GM23338 (cell line): ENCODE results near the gene MUS81. TPM values are rescaled to one million over a fixed set of nuclear protein-coding genes. Genes with fewer than 3 reads are reported as not detected.

ENCODE experiments used
- ATAC-seq: fragments of 200-7000 bp; cut with Tn5 transposase; 3 replicates; pipeline ENCODE4 v1.9.1; 2020
- DNase-seq: peaks from one replicate; pipeline ENCODE4 v3.0.0-alpha.2; 2015; ENCODE audit warnings: low spot score
- H2AFZ ChIP-seq: fragments of 200-600 bp; sonication (generic); 2 replicates; pipeline ENCODE4 v1.8.0; 2016; ENCODE audit warnings: antibody characterized with exemption, mild to moderate bottlenecking, moderate library complexity
- H3F3A ChIP-seq: fragments of 200-600 bp; sonication (generic); replicated peaks from 2 replicates; pipeline ENCODE4 v1.8.0; 2017; ENCODE audit warnings: antibody characterized with exemption, mixed run types, low read depth
- H3K27ac ChIP-seq: fragments of 200-600 bp; sonication (generic); 2 replicates; pipeline ENCODE4 v1.6.1; 2016; ENCODE audit warnings: low read depth
- H3K27me3 ChIP-seq: fragments of 200-600 bp; sonication (generic); 2 replicates; pipeline ENCODE4 v1.8.0; 2016; ENCODE audit warnings: mild to moderate bottlenecking, mixed run types, moderate library complexity; ENCODE audit not compliant: insufficient read depth
- H3K36me3 ChIP-seq: fragments of 200-600 bp; sonication (generic); 2 replicates; pipeline ENCODE4 v1.8.0; 2016; ENCODE audit warnings: mild to moderate bottlenecking; ENCODE audit not compliant: insufficient read depth
- H3K4me1 ChIP-seq: fragments of 200-600 bp; sonication (generic); 2 replicates; pipeline ENCODE4 v1.8.0; 2016; ENCODE audit warnings: mild to moderate bottlenecking, moderate library complexity; ENCODE audit not compliant: insufficient read depth
- H3K4me2 ChIP-seq: fragments of 200-600 bp; sonication (generic); 2 replicates; pipeline ENCODE4 v1.7.1; 2017; ENCODE audit warnings: mixed run types
- H3K4me3 ChIP-seq: fragments of 200-600 bp; sonication (generic); 2 replicates; pipeline ENCODE4 v1.6.1; 2016; ENCODE audit warnings: mixed run types
- H3K79me2 ChIP-seq: fragments of 200-600 bp; sonication (generic); replicated peaks from 2 replicates; pipeline ENCODE4 v1.8.0; 2017; ENCODE audit warnings: mild to moderate bottlenecking; ENCODE audit not compliant: insufficient read depth
- H3K9me2 ChIP-seq: fragments of 200-600 bp; sonication (generic); 2 replicates; pipeline ENCODE4 v1.8.0; 2017; ENCODE audit not compliant: insufficient read depth
- H4K20me1 ChIP-seq: fragments of 200-600 bp; sonication (generic); replicated peaks from 2 replicates; pipeline ENCODE4 v1.8.0; 2017; ENCODE audit warnings: mild to moderate bottlenecking; ENCODE audit not compliant: insufficient read depth
- H3K27ac Mint-ChIP-seq: 2 replicates; pipeline ENCODE4 v1.8.0; 2020; ENCODE audit warnings: inconsistent platforms, mild to moderate bottlenecking, moderate library complexity, mixed read lengths
- H3K27me3 Mint-ChIP-seq: 3 replicates; pipeline ENCODE4 v1.8.0; 2022; ENCODE audit warnings: low read depth, mild to moderate bottlenecking, moderate library complexity, mixed read lengths, inconsistent platforms; ENCODE audit not compliant: insufficient read depth, poor library complexity
- H3K36me3 Mint-ChIP-seq: 3 replicates; pipeline ENCODE4 v1.8.0; 2021; ENCODE audit warnings: low read depth, mild to moderate bottlenecking, inconsistent platforms, moderate library complexity, mixed read lengths
- H3K4me1 Mint-ChIP-seq: 3 replicates; pipeline ENCODE4 v1.8.0; 2020; ENCODE audit warnings: mild to moderate bottlenecking, inconsistent platforms, mixed read lengths
- H3K4me3 Mint-ChIP-seq: 3 replicates; pipeline ENCODE4 v1.8.0; 2021; ENCODE audit warnings: moderate library complexity, mild to moderate bottlenecking, inconsistent platforms, mixed read lengths
- H3K9me3 Mint-ChIP-seq: 3 replicates; pipeline ENCODE4 v1.8.0; 2020; ENCODE audit warnings: moderate library complexity, mild to moderate bottlenecking, inconsistent platforms, mixed read lengths
- CREB1 ChIP-seq: fragments of 250-450 bp; sonication (Bioruptor Pico); IDR thresholded peaks from 2 replicates; pipeline ENCODE4 v1.5.0; 2020; ENCODE audit warnings: low read depth, mild to moderate bottlenecking, moderate library complexity
- CTCF ChIP-seq, 2 experiments: fragments of 200-600 bp in 1 of 2; sonication (generic) in 1 of 2; conservative IDR thresholded peaks; 2 replicates each; pipeline versions ENCODE4 v1.5.1 to v1.6.1; 2016 to 2017; ENCODE audit warnings: antibody characterized with exemption in 2 of 2, low read depth in 2 of 2, mild to moderate bottlenecking in 2 of 2, moderate library complexity in 1 of 2
- ETS1 ChIP-seq: IDR thresholded peaks from 2 replicates; pipeline ENCODE4 v1.6.1; 2016; ENCODE audit warnings: antibody characterized with exemption
- EZH2 ChIP-seq: fragments of 200-600 bp; sonication (generic); IDR thresholded peaks from one replicate; pipeline ENCODE4 v1.8.0; 2017; ENCODE audit warnings: antibody characterized with exemption, mild to moderate bottlenecking, low read depth; ENCODE audit not compliant: unreplicated experiment
- EZH2phosphoT487 ChIP-seq: fragments of 200-600 bp; sonication (generic); IDR thresholded peaks from one replicate; pipeline ENCODE4 v1.8.1; 2018; ENCODE audit warnings: antibody characterized with exemption; ENCODE audit not compliant: unreplicated experiment
- JUNB ChIP-seq: IDR thresholded peaks from one replicate; pipeline ENCODE4 v1.6.1; 2016; ENCODE audit warnings: antibody characterized with exemption; ENCODE audit not compliant: unreplicated experiment
- NANOG ChIP-seq: IDR thresholded peaks from 2 replicates; pipeline ENCODE4 v1.6.1; 2016; ENCODE audit warnings: antibody characterized with exemption, borderline replicate concordance
- STAT1 ChIP-seq: IDR thresholded peaks from one replicate; pipeline ENCODE4 v1.6.1; 2016; ENCODE audit warnings: antibody characterized with exemption; ENCODE audit not compliant: unreplicated experiment
- ZNF114 ChIP-seq: fragments of 250-450 bp; sonication (Bioruptor Pico); IDR thresholded peaks from 2 replicates; pipeline ENCODE4 v1.5.0; 2020; ENCODE audit warnings: mild to moderate bottlenecking, moderate library complexity
- ZNF331 ChIP-seq: fragments of 250-450 bp; sonication (Bioruptor Pico); IDR thresholded peaks from 2 replicates; pipeline ENCODE4 v1.5.0; 2020; ENCODE audit warnings: low read depth, mild to moderate bottlenecking, moderate library complexity
- polyA plus RNA-seq: library from polyadenylated mRNA; unstranded; fragments of >200 nt; fragmentation: Nextera tagmentation; extraction: Ambion mirVana; gene quantifications from 2 replicates; pipeline ENCODE4 v1.2.1, GENCODE V29; 2016
- total RNA-seq: library from RNA; depleted of rRNA; stranded (reverse); fragments of >200 nt; shearing (Covaris generic); gene quantifications from 2 replicates; pipeline ENCODE4 v1.2.3, GENCODE V29; 2014
- TF ChIP-seq, protein P1 (sequence below): fragments of 250-450 bp; sonication (Bioruptor Pico); IDR thresholded peaks from 2 replicates; pipeline ENCODE4 v1.5.0; 2020; ENCODE audit warnings: mild to moderate bottlenecking, moderate library complexity
- TF ChIP-seq, protein P2 (sequence below): IDR thresholded peaks from one replicate; pipeline ENCODE4 v1.6.1; 2018; ENCODE audit warnings: antibody characterized with exemption; ENCODE audit not compliant: unreplicated experiment

Gene MUS81
- total and polyA plus RNA-seq, 2 experiments from 2014 or later = 38.5 to 48.6 TPM

- DNase-seq = no peak
- Mint-ChIP-seq H3K4me1 (peaks cover 22% of the 10 kb centered on the region), H3K27ac (no peak overlapping the region), H3K4me3 (no peak overlapping the region; the same call in 2 of the 3 replicates), H3K27me3 (peaks cover 47% of the 10 kb centered on the region), H3K36me3 (peaks cover 9% of the 10 kb centered on the region), H3K9me3 (peaks cover 2% of the 10 kb centered on the region; the same call in 1 of the 3 replicates)
- peaks cover 7% of the 10 kb centered on the region for H4K20me1 ChIP-seq
- no peak overlapping the region for H3K27ac ChIP-seq
- H3F3A ChIP-seq = peaks cover 22% of the 10 kb centered on the region
- H3K4me2 ChIP-seq = no peak overlapping the region
- no peak overlapping the region for H3K4me3 ChIP-seq
- no peaks in the 10 kb centered on the region for H3K36me3 ChIP-seq
- TF ChIP-seq CTCF (conservative IDR thresholded peaks at IDR 0.05; ENCODE audit: low read depth in 2 of 2) (no peak), NANOG (no peak), CREB1 (CRISPR knock-in tag) (no peak), JUNB (no peak), ZNF114 (CRISPR knock-in tag) (no peak), ZNF331 (CRISPR knock-in tag) (no peak), STAT1 (no peak), EZH2phosphoT487 (no peak), EZH2 (no peak), ETS1 (no peak)
- TF ChIP-seq, protein P1, sequence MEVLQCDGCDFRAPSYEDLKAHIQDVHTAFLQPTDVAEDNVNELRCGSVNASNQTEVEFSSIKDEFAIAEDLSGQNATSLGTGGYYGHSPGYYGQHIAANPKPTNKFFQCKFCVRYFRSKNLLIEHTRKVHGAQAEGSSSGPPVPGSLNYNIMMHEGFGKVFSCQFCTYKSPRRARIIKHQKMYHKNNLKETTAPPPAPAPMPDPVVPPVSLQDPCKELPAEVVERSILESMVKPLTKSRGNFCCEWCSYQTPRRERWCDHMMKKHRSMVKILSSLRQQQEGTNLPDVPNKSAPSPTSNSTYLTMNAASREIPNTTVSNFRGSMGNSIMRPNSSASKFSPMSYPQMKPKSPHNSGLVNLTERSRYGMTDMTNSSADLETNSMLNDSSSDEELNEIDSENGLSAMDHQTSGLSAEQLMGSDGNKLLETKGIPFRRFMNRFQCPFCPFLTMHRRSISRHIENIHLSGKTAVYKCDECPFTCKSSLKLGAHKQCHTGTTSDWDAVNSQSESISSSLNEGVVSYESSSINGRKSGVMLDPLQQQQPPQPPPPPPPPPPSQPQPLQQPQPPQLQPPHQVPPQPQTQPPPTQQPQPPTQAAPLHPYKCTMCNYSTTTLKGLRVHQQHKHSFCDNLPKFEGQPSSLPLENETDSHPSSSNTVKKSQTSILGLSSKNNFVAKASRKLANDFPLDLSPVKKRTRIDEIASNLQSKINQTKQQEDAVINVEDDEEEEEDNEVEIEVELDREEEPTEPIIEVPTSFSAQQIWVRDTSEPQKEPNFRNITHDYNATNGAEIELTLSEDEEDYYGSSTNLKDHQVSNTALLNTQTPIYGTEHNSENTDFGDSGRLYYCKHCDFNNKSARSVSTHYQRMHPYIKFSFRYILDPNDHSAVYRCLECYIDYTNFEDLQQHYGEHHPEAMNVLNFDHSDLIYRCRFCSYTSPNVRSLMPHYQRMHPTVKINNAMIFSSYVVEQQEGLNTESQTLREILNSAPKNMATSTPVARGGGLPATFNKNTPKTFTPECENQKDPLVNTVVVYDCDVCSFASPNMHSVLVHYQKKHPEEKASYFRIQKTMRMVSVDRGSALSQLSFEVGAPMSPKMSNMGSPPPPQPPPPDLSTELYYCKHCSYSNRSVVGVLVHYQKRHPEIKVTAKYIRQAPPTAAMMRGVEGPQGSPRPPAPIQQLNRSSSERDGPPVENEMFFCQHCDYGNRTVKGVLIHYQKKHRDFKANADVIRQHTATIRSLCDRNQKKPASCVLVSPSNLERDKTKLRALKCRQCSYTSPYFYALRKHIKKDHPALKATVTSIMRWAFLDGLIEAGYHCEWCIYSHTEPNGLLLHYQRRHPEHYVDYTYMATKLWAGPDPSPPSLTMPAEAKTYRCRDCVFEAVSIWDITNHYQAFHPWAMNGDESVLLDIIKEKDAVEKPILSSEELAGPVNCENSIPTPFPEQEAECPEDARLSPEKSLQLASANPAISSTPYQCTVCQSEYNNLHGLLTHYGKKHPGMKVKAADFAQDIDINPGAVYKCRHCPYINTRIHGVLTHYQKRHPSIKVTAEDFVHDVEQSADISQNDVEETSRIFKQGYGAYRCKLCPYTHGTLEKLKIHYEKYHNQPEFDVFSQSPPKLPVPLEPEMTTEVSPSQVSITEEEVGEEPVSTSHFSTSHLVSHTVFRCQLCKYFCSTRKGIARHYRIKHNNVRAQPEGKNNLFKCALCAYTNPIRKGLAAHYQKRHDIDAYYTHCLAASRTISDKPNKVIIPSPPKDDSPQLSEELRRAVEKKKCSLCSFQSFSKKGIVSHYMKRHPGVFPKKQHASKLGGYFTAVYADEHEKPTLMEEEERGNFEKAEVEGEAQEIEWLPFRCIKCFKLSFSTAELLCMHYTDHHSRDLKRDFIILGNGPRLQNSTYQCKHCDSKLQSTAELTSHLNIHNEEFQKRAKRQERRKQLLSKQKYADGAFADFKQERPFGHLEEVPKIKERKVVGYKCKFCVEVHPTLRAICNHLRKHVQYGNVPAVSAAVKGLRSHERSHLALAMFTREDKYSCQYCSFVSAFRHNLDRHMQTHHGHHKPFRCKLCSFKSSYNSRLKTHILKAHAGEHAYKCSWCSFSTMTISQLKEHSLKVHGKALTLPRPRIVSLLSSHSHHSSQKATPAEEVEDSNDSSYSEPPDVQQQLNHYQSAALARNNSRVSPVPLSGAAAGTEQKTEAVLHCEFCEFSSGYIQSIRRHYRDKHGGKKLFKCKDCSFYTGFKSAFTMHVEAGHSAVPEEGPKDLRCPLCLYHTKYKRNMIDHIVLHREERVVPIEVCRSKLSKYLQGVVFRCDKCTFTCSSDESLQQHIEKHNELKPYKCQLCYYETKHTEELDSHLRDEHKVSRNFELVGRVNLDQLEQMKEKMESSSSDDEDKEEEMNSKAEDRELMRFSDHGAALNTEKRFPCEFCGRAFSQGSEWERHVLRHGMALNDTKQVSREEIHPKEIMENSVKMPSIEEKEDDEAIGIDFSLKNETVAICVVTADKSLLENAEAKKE = no peak
- TF ChIP-seq, protein P2, sequence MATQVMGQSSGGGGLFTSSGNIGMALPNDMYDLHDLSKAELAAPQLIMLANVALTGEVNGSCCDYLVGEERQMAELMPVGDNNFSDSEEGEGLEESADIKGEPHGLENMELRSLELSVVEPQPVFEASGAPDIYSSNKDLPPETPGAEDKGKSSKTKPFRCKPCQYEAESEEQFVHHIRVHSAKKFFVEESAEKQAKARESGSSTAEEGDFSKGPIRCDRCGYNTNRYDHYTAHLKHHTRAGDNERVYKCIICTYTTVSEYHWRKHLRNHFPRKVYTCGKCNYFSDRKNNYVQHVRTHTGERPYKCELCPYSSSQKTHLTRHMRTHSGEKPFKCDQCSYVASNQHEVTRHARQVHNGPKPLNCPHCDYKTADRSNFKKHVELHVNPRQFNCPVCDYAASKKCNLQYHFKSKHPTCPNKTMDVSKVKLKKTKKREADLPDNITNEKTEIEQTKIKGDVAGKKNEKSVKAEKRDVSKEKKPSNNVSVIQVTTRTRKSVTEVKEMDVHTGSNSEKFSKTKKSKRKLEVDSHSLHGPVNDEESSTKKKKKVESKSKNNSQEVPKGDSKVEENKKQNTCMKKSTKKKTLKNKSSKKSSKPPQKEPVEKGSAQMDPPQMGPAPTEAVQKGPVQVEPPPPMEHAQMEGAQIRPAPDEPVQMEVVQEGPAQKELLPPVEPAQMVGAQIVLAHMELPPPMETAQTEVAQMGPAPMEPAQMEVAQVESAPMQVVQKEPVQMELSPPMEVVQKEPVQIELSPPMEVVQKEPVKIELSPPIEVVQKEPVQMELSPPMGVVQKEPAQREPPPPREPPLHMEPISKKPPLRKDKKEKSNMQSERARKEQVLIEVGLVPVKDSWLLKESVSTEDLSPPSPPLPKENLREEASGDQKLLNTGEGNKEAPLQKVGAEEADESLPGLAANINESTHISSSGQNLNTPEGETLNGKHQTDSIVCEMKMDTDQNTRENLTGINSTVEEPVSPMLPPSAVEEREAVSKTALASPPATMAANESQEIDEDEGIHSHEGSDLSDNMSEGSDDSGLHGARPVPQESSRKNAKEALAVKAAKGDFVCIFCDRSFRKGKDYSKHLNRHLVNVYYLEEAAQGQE = no peak
- peaks cover 4% of the 10 kb centered on the region for H3K79me2 ChIP-seq
- H2AFZ ChIP-seq = no peak overlapping the region
- H3K4me1 ChIP-seq = peaks cover 19% of the 10 kb centered on the region
- ATAC-seq = no peak
- peaks cover 36% of the 10 kb centered on the region for H3K27me3 ChIP-seq
- no peaks in the 10 kb centered on the region for H3K9me2 ChIP-seq
Observed at GRCh38 chr11:65896034-65896999, 36.1 kb downstream of the MUS81 start.
